ENCODE data around the gene ISG20. TPM values are rescaled to one million over a fixed set of nuclear protein-coding genes. Genes with fewer than 3 reads are reported as not detected.

The ISG20 gene
- total and polyA plus RNA-seq, 2 donors (not counting 3 experiments of a cell fraction or from before 2014, with no cell fraction given): 6.4 to 7.5 TPM

DNA sequence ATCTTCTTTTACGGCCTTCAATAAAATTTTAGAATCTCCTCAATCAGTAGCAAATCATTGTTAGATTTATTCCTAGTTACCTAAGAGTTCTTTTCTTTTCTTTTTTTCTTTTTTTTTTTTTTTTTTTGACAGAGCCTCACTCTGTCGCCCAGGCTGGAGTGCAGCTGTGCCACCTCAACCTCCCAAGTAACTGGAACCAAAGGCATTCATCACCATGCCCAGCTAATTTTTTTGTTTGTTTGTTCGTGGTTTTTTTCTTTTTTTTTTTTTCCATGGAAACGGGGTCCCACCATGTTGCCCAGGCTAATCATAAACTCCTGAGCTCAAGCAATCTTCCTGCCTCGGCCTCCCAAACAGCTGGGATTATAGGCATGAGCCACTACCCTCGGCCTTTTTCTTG lies 48.1 kb upstream of the ISG20 start:
- BruUV-seq (replicated peaks): no TSS peak
- ChIA-PET POLR2A (no interaction called here), CTCF (no interaction called here)
- H4K20me1 ChIP-seq (replicated peaks; ENCODE audit: control insufficient read depth, extremely low read depth, insufficient read depth, low read length): no peaks in the 10 kb centered on the region
- TF ChIP-seq JUN (IDR thresholded peaks at IDR 0.05; ENCODE audit: borderline replicate concordance, insufficient read depth, insufficient read length, low read depth): no peak
- no peak for TF ChIP-seq FOS (IDR thresholded peaks at IDR 0.05; ENCODE audit: borderline replicate concordance, insufficient read depth, low read length)
- TF ChIP-seq EZH2 (IDR thresholded peaks at IDR 0.05; ENCODE audit: borderline replicate concordance, low read depth, low read length, severe bottlenecking): no peak
- TF ChIP-seq POLR2A (IDR thresholded peaks at IDR 0.05; ENCODE audit: low read depth, low read length): no peak
- TF ChIP-seq, protein P1, sequence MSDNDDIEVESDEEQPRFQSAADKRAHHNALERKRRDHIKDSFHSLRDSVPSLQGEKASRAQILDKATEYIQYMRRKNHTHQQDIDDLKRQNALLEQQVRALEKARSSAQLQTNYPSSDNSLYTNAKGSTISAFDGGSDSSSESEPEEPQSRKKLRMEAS (IDR thresholded peaks at IDR 0.05; ENCODE audit: insufficient read depth, insufficient read length): no peak
- no peak for TF ChIP-seq POLR2AphosphoS5 (IDR thresholded peaks at IDR 0.05; ENCODE audit: insufficient read depth, low read depth, low read length)
- TF ChIP-seq GATA2 (IDR thresholded peaks at IDR 0.05; ENCODE audit: insufficient read depth, insufficient read length, low read depth, low read length): no peak
- TF ChIP-seq, protein P2, sequence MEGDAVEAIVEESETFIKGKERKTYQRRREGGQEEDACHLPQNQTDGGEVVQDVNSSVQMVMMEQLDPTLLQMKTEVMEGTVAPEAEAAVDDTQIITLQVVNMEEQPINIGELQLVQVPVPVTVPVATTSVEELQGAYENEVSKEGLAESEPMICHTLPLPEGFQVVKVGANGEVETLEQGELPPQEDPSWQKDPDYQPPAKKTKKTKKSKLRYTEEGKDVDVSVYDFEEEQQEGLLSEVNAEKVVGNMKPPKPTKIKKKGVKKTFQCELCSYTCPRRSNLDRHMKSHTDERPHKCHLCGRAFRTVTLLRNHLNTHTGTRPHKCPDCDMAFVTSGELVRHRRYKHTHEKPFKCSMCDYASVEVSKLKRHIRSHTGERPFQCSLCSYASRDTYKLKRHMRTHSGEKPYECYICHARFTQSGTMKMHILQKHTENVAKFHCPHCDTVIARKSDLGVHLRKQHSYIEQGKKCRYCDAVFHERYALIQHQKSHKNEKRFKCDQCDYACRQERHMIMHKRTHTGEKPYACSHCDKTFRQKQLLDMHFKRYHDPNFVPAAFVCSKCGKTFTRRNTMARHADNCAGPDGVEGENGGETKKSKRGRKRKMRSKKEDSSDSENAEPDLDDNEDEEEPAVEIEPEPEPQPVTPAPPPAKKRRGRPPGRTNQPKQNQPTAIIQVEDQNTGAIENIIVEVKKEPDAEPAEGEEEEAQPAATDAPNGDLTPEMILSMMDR (IDR thresholded peaks at IDR 0.05; ENCODE audit: extremely low read depth in 1 of 2, insufficient read depth in 1 of 2, low read depth in 1 of 2, low read length in 2 of 2): no peak
- TF ChIP-seq MYC (IDR thresholded peaks at IDR 0.05; ENCODE audit: low read depth, low read length): no peak
- H3K9me3 ChIP-seq (replicated peaks; ENCODE audit: control insufficient read depth, insufficient read depth, low read length): no peaks in the 10 kb centered on the region
- no peaks in the 10 kb centered on the region for H3K4me1 ChIP-seq (ENCODE audit: control insufficient read depth, extremely low read depth, insufficient read depth, low read length)
- H3K9ac ChIP-seq (replicated peaks; ENCODE audit: extremely low read depth, insufficient read depth, low read length): no peak overlapping the region
- DNase-seq (ENCODE audit: low read depth, low spot score) (no peak), FAIRE-seq (no peak)
- no peak overlapping the region for H2AFZ ChIP-seq (ENCODE audit: low read depth, low read length)
- H3K27me3 ChIP-seq (ENCODE audit: control insufficient read depth in 2 of 2, insufficient read depth in 2 of 2, low read length in 2 of 2): no peaks in the 10 kb centered on the region
- H3K4me2 ChIP-seq (ENCODE audit: insufficient read depth, low read length): no peak overlapping the region
- intact Hi-C loops (cut with micrococcal nuclease): no loop called here
- H3K27ac ChIP-seq (ENCODE audit: insufficient read depth, low read depth, low read length): no peak overlapping the region
- no peaks in the 10 kb centered on the region for H3K36me3 ChIP-seq (ENCODE audit: control insufficient read depth in 2 of 2, extremely low read depth in 1 of 2, insufficient read depth in 2 of 2, low read length in 2 of 2)
- dilution Hi-C loops (cut with MboI; ENCODE audit: extremely low pct_ligation_motif_present, low sequenced_read_pairs): no loop called here
- no peaks in the 10 kb centered on the region for H3K9me1 ChIP-seq (replicated peaks; ENCODE audit: control insufficient read depth, extremely low read depth, insufficient read depth, low read length)
- no peaks in the 10 kb centered on the region for H3K79me2 ChIP-seq (ENCODE audit: control insufficient read depth, insufficient read depth, low read length)
- no peak overlapping the region for H3K4me3 ChIP-seq (replicated peaks in 1 of 3; ENCODE audit: insufficient read depth in 1 of 3, low read depth in 1 of 3, low read length in 3 of 3)

Measured in endothelial cell of umbilical vein (primary cell).